ENCODE measurements around the gene RPA3. TPM values are rescaled to one million over a fixed set of nuclear protein-coding genes. Genes with fewer than 3 reads are reported as not detected.
A peak's percentile ranks its signal among the peaks of the same experiment; 100 is the strongest.

The RPA3 gene
- total and polyA plus RNA-seq, 2 donors (not counting 3 experiments of a cell fraction or from before 2014, with no cell fraction given), result 15.6 to 34.4 TPM

DNA sequence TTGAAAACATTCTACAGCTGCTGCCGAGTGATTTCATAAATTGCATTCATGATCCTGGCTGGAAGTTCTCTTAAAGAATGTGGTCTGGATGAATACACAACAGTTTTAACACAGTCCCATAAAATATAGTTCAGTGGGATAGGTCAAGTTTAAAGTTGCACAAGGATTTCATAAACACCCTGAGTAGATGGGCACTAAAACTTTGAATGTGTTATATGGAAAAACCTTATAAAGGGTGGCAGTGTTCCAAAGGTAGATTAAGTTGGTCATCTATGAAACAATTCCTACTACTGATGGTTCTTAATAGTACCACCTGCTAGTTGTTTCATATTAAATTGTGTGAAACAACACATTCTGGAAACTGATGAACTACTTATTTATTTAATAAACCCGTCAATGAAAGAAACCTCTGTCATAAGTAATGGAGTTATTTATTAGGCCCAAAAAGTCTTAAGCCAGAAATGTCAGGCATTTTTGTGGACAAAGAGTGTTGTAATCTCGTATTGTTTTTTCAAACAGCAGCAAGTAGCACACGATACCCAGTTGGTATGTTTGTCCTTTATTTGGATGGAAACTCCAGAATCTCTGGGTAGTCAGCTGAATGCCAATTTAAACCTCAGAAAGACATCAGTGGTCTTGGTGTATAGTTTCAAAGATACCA is 14.3 kb upstream of the RPA3 start:
- peak; percentile 5 for DNase-seq (ENCODE audit: low read depth, low spot score)
- ChIA-PET POLR2A (no interaction called here), CTCF (interaction anchor here (3.6 kb wide), 1 partner anchor 52 kb away, joined by 12 read pairs; no protein-coding TSS in a partner anchor)
- Histone ChIP-seq H3K4me2 (ENCODE audit: insufficient read depth, low read length) (no peak overlapping the region), H2AFZ (ENCODE audit: low read depth, low read length) (no peak overlapping the region), H3K4me3 (replicated peaks in 1 of 3; ENCODE audit: insufficient read depth in 1 of 3, low read depth in 1 of 3, low read length in 3 of 3) (no peak overlapping the region), H3K9ac (replicated peaks; ENCODE audit: extremely low read depth, insufficient read depth, low read length) (no peak overlapping the region), H3K9me1 (replicated peaks; ENCODE audit: control insufficient read depth, extremely low read depth, insufficient read depth, low read length) (no peaks in the 10 kb centered on the region), H4K20me1 (replicated peaks; ENCODE audit: control insufficient read depth, extremely low read depth, insufficient read depth, low read length) (no peaks in the 10 kb centered on the region), H3K36me3 (ENCODE audit: control insufficient read depth in 2 of 2, extremely low read depth in 1 of 2, insufficient read depth in 2 of 2, low read length in 2 of 2) (no peaks in the 10 kb centered on the region), H3K79me2 (ENCODE audit: control insufficient read depth, insufficient read depth, low read length) (no peaks in the 10 kb centered on the region), H3K27me3 (ENCODE audit: control insufficient read depth in 2 of 2, insufficient read depth in 2 of 2, low read length in 2 of 2) (no peaks in the 10 kb centered on the region), H3K4me1 (ENCODE audit: control insufficient read depth, extremely low read depth, insufficient read depth, low read length) (peaks cover 17% of the 10 kb centered on the region), H3K9me3 (replicated peaks; ENCODE audit: control insufficient read depth, insufficient read depth, low read length) (no peaks in the 10 kb centered on the region), H3K27ac (ENCODE audit: insufficient read depth, low read depth, low read length) (no peak overlapping the region)
- dilution Hi-C loops (cut with MboI; ENCODE audit: extremely low pct_ligation_motif_present, low sequenced_read_pairs) (no loop called here), intact Hi-C loops (cut with micrococcal nuclease) (no loop called here)
- BruUV-seq (replicated peaks), result no TSS peak
- TF ChIP-seq JUN (IDR thresholded peaks at IDR 0.05; ENCODE audit: borderline replicate concordance, insufficient read depth, insufficient read length, low read depth), result no peak
- TF ChIP-seq, protein P1, sequence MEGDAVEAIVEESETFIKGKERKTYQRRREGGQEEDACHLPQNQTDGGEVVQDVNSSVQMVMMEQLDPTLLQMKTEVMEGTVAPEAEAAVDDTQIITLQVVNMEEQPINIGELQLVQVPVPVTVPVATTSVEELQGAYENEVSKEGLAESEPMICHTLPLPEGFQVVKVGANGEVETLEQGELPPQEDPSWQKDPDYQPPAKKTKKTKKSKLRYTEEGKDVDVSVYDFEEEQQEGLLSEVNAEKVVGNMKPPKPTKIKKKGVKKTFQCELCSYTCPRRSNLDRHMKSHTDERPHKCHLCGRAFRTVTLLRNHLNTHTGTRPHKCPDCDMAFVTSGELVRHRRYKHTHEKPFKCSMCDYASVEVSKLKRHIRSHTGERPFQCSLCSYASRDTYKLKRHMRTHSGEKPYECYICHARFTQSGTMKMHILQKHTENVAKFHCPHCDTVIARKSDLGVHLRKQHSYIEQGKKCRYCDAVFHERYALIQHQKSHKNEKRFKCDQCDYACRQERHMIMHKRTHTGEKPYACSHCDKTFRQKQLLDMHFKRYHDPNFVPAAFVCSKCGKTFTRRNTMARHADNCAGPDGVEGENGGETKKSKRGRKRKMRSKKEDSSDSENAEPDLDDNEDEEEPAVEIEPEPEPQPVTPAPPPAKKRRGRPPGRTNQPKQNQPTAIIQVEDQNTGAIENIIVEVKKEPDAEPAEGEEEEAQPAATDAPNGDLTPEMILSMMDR (IDR thresholded peaks at IDR 0.05; ENCODE audit: extremely low read depth in 1 of 2, insufficient read depth in 1 of 2, low read depth in 1 of 2, low read length in 2 of 2), result no peak
- TF ChIP-seq POLR2A (IDR thresholded peaks at IDR 0.05; ENCODE audit: low read depth, low read length), result no peak
- TF ChIP-seq GATA2 (IDR thresholded peaks at IDR 0.05; ENCODE audit: insufficient read depth, insufficient read length, low read depth, low read length), result no peak
- TF ChIP-seq EZH2 (IDR thresholded peaks at IDR 0.05; ENCODE audit: borderline replicate concordance, low read depth, low read length, severe bottlenecking), result no peak
- TF ChIP-seq, protein P2, sequence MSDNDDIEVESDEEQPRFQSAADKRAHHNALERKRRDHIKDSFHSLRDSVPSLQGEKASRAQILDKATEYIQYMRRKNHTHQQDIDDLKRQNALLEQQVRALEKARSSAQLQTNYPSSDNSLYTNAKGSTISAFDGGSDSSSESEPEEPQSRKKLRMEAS (IDR thresholded peaks at IDR 0.05; ENCODE audit: insufficient read depth, insufficient read length), result no peak
- TF ChIP-seq POLR2AphosphoS5 (IDR thresholded peaks at IDR 0.05; ENCODE audit: insufficient read depth, low read depth, low read length), result no peak
- no peak for TF ChIP-seq FOS (IDR thresholded peaks at IDR 0.05; ENCODE audit: borderline replicate concordance, insufficient read depth, low read length)
- TF ChIP-seq MYC (IDR thresholded peaks at IDR 0.05; ENCODE audit: low read depth, low read length), result no peak
- no peak for FAIRE-seq
